GM23338 (cell line): ENCODE results near the gene RNF213. TPM values are rescaled to one million over a fixed set of nuclear protein-coding genes. Genes with fewer than 3 reads are reported as not detected.

Experiments
- ATAC-seq: fragments of 200-7000 bp; cut with Tn5 transposase; 3 replicates; pipeline ENCODE4 v1.9.1; 2020
- DNase-seq: peaks from one replicate; pipeline ENCODE4 v3.0.0-alpha.2; 2015; ENCODE audit warnings: low spot score
- H2AFZ ChIP-seq: fragments of 200-600 bp; sonication (generic); 2 replicates; pipeline ENCODE4 v1.8.0; 2016; ENCODE audit warnings: antibody characterized with exemption, mild to moderate bottlenecking, moderate library complexity
- H3F3A ChIP-seq: fragments of 200-600 bp; sonication (generic); replicated peaks from 2 replicates; pipeline ENCODE4 v1.8.0; 2017; ENCODE audit warnings: antibody characterized with exemption, mixed run types, low read depth
- H3K27ac ChIP-seq: fragments of 200-600 bp; sonication (generic); 2 replicates; pipeline ENCODE4 v1.6.1; 2016; ENCODE audit warnings: low read depth
- H3K27me3 ChIP-seq: fragments of 200-600 bp; sonication (generic); 2 replicates; pipeline ENCODE4 v1.8.0; 2016; ENCODE audit warnings: mild to moderate bottlenecking, mixed run types, moderate library complexity; ENCODE audit not compliant: insufficient read depth
- H3K36me3 ChIP-seq: fragments of 200-600 bp; sonication (generic); 2 replicates; pipeline ENCODE4 v1.8.0; 2016; ENCODE audit warnings: mild to moderate bottlenecking; ENCODE audit not compliant: insufficient read depth
- H3K4me1 ChIP-seq: fragments of 200-600 bp; sonication (generic); 2 replicates; pipeline ENCODE4 v1.8.0; 2016; ENCODE audit warnings: mild to moderate bottlenecking, moderate library complexity; ENCODE audit not compliant: insufficient read depth
- H3K4me2 ChIP-seq: fragments of 200-600 bp; sonication (generic); 2 replicates; pipeline ENCODE4 v1.7.1; 2017; ENCODE audit warnings: mixed run types
- H3K4me3 ChIP-seq: fragments of 200-600 bp; sonication (generic); 2 replicates; pipeline ENCODE4 v1.6.1; 2016; ENCODE audit warnings: mixed run types
- H3K79me2 ChIP-seq: fragments of 200-600 bp; sonication (generic); replicated peaks from 2 replicates; pipeline ENCODE4 v1.8.0; 2017; ENCODE audit warnings: mild to moderate bottlenecking; ENCODE audit not compliant: insufficient read depth
- H3K9me2 ChIP-seq: fragments of 200-600 bp; sonication (generic); 2 replicates; pipeline ENCODE4 v1.8.0; 2017; ENCODE audit not compliant: insufficient read depth
- H4K20me1 ChIP-seq: fragments of 200-600 bp; sonication (generic); replicated peaks from 2 replicates; pipeline ENCODE4 v1.8.0; 2017; ENCODE audit warnings: mild to moderate bottlenecking; ENCODE audit not compliant: insufficient read depth
- H3K27ac Mint-ChIP-seq: 2 replicates; pipeline ENCODE4 v1.8.0; 2020; ENCODE audit warnings: inconsistent platforms, mild to moderate bottlenecking, moderate library complexity, mixed read lengths
- H3K27me3 Mint-ChIP-seq: 3 replicates; pipeline ENCODE4 v1.8.0; 2022; ENCODE audit warnings: low read depth, mild to moderate bottlenecking, moderate library complexity, mixed read lengths, inconsistent platforms; ENCODE audit not compliant: insufficient read depth, poor library complexity
- H3K36me3 Mint-ChIP-seq: 3 replicates; pipeline ENCODE4 v1.8.0; 2021; ENCODE audit warnings: low read depth, mild to moderate bottlenecking, inconsistent platforms, moderate library complexity, mixed read lengths
- H3K4me1 Mint-ChIP-seq: 3 replicates; pipeline ENCODE4 v1.8.0; 2020; ENCODE audit warnings: mild to moderate bottlenecking, inconsistent platforms, mixed read lengths
- H3K4me3 Mint-ChIP-seq: 3 replicates; pipeline ENCODE4 v1.8.0; 2021; ENCODE audit warnings: moderate library complexity, mild to moderate bottlenecking, inconsistent platforms, mixed read lengths
- H3K9me3 Mint-ChIP-seq: 3 replicates; pipeline ENCODE4 v1.8.0; 2020; ENCODE audit warnings: moderate library complexity, mild to moderate bottlenecking, inconsistent platforms, mixed read lengths
- EZH2phosphoT487 ChIP-seq: fragments of 200-600 bp; sonication (generic); IDR thresholded peaks from one replicate; pipeline ENCODE4 v1.8.1; 2018; ENCODE audit warnings: antibody characterized with exemption; ENCODE audit not compliant: unreplicated experiment
- JUNB ChIP-seq: IDR thresholded peaks from one replicate; pipeline ENCODE4 v1.6.1; 2016; ENCODE audit warnings: antibody characterized with exemption; ENCODE audit not compliant: unreplicated experiment
- NANOG ChIP-seq: IDR thresholded peaks from 2 replicates; pipeline ENCODE4 v1.6.1; 2016; ENCODE audit warnings: antibody characterized with exemption, borderline replicate concordance
- STAT1 ChIP-seq: IDR thresholded peaks from one replicate; pipeline ENCODE4 v1.6.1; 2016; ENCODE audit warnings: antibody characterized with exemption; ENCODE audit not compliant: unreplicated experiment
- ZNF114 ChIP-seq: fragments of 250-450 bp; sonication (Bioruptor Pico); IDR thresholded peaks from 2 replicates; pipeline ENCODE4 v1.5.0; 2020; ENCODE audit warnings: mild to moderate bottlenecking, moderate library complexity
- ZNF331 ChIP-seq: fragments of 250-450 bp; sonication (Bioruptor Pico); IDR thresholded peaks from 2 replicates; pipeline ENCODE4 v1.5.0; 2020; ENCODE audit warnings: low read depth, mild to moderate bottlenecking, moderate library complexity
- polyA plus RNA-seq: library from polyadenylated mRNA; unstranded; fragments of >200 nt; fragmentation: Nextera tagmentation; extraction: Ambion mirVana; gene quantifications from 2 replicates; pipeline ENCODE4 v1.2.1, GENCODE V29; 2016
- total RNA-seq: library from RNA; depleted of rRNA; stranded (reverse); fragments of >200 nt; shearing (Covaris generic); gene quantifications from 2 replicates; pipeline ENCODE4 v1.2.3, GENCODE V29; 2014
- TF ChIP-seq, protein P1 (sequence below), 2 experiments: fragments of 200-600 bp in 1 of 2; sonication (generic) in 1 of 2; conservative IDR thresholded peaks; 2 replicates each; pipeline versions ENCODE4 v1.5.1 to v1.6.1; 2016 to 2017; ENCODE audit warnings: antibody characterized with exemption in 2 of 2, low read depth in 2 of 2, mild to moderate bottlenecking in 2 of 2, moderate library complexity in 1 of 2
- TF ChIP-seq, protein P2 (sequence below): fragments of 250-450 bp; sonication (Bioruptor Pico); IDR thresholded peaks from 2 replicates; pipeline ENCODE4 v1.5.0; 2020; ENCODE audit warnings: mild to moderate bottlenecking, moderate library complexity

Gene RNF213
- total and polyA plus RNA-seq, 2 experiments from 2014 or later = 21.2 to 67.2 TPM

- TF ChIP-seq, protein P1, sequence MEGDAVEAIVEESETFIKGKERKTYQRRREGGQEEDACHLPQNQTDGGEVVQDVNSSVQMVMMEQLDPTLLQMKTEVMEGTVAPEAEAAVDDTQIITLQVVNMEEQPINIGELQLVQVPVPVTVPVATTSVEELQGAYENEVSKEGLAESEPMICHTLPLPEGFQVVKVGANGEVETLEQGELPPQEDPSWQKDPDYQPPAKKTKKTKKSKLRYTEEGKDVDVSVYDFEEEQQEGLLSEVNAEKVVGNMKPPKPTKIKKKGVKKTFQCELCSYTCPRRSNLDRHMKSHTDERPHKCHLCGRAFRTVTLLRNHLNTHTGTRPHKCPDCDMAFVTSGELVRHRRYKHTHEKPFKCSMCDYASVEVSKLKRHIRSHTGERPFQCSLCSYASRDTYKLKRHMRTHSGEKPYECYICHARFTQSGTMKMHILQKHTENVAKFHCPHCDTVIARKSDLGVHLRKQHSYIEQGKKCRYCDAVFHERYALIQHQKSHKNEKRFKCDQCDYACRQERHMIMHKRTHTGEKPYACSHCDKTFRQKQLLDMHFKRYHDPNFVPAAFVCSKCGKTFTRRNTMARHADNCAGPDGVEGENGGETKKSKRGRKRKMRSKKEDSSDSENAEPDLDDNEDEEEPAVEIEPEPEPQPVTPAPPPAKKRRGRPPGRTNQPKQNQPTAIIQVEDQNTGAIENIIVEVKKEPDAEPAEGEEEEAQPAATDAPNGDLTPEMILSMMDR (conservative IDR thresholded peaks at IDR 0.05; ENCODE audit: low read depth in 2 of 2) = no peak
- TF ChIP-seq EZH2phosphoT487 (no peak), ZNF114 (no peak), STAT1 (no peak), ZNF331 (CRISPR knock-in tag) (no peak)
- TF ChIP-seq, protein P2, sequence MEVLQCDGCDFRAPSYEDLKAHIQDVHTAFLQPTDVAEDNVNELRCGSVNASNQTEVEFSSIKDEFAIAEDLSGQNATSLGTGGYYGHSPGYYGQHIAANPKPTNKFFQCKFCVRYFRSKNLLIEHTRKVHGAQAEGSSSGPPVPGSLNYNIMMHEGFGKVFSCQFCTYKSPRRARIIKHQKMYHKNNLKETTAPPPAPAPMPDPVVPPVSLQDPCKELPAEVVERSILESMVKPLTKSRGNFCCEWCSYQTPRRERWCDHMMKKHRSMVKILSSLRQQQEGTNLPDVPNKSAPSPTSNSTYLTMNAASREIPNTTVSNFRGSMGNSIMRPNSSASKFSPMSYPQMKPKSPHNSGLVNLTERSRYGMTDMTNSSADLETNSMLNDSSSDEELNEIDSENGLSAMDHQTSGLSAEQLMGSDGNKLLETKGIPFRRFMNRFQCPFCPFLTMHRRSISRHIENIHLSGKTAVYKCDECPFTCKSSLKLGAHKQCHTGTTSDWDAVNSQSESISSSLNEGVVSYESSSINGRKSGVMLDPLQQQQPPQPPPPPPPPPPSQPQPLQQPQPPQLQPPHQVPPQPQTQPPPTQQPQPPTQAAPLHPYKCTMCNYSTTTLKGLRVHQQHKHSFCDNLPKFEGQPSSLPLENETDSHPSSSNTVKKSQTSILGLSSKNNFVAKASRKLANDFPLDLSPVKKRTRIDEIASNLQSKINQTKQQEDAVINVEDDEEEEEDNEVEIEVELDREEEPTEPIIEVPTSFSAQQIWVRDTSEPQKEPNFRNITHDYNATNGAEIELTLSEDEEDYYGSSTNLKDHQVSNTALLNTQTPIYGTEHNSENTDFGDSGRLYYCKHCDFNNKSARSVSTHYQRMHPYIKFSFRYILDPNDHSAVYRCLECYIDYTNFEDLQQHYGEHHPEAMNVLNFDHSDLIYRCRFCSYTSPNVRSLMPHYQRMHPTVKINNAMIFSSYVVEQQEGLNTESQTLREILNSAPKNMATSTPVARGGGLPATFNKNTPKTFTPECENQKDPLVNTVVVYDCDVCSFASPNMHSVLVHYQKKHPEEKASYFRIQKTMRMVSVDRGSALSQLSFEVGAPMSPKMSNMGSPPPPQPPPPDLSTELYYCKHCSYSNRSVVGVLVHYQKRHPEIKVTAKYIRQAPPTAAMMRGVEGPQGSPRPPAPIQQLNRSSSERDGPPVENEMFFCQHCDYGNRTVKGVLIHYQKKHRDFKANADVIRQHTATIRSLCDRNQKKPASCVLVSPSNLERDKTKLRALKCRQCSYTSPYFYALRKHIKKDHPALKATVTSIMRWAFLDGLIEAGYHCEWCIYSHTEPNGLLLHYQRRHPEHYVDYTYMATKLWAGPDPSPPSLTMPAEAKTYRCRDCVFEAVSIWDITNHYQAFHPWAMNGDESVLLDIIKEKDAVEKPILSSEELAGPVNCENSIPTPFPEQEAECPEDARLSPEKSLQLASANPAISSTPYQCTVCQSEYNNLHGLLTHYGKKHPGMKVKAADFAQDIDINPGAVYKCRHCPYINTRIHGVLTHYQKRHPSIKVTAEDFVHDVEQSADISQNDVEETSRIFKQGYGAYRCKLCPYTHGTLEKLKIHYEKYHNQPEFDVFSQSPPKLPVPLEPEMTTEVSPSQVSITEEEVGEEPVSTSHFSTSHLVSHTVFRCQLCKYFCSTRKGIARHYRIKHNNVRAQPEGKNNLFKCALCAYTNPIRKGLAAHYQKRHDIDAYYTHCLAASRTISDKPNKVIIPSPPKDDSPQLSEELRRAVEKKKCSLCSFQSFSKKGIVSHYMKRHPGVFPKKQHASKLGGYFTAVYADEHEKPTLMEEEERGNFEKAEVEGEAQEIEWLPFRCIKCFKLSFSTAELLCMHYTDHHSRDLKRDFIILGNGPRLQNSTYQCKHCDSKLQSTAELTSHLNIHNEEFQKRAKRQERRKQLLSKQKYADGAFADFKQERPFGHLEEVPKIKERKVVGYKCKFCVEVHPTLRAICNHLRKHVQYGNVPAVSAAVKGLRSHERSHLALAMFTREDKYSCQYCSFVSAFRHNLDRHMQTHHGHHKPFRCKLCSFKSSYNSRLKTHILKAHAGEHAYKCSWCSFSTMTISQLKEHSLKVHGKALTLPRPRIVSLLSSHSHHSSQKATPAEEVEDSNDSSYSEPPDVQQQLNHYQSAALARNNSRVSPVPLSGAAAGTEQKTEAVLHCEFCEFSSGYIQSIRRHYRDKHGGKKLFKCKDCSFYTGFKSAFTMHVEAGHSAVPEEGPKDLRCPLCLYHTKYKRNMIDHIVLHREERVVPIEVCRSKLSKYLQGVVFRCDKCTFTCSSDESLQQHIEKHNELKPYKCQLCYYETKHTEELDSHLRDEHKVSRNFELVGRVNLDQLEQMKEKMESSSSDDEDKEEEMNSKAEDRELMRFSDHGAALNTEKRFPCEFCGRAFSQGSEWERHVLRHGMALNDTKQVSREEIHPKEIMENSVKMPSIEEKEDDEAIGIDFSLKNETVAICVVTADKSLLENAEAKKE = no peak
These were observed 119.9 kb downstream of the RNF213 start (continued) for GRCh38 chr17:80380555-80381002.

DNA sequence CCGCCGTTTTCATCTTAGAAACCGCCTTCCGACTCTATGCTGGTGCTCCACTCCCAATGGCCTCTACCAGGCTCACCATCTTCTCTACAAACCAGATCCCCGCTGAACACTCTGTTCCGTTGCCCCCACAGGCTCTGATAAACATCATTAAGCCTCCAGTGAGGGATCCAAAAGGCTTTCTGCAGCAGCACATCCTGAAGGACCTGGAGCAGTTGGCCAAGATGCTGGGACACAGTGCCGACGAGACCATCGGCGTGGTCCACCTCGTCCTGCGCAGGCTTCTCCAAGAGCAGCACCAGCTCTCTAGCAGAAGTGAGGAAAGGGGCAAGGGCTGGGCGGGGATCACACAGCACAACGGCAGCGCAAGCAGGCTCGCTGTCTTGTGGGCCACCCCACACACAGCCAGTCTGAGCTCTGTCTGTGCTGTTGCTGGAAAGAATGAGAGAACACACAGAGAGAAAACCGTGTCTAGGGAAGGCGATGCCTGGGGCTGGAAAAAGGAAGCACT lies 120.8 kb downstream of the RNF213 start:
- DNase-seq (no peak), ATAC-seq (no peak)
- Histone ChIP-seq H3K27me3 (no peaks in the 10 kb centered on the region), H3K9me2 (no peaks in the 10 kb centered on the region), H3K36me3 (peaks cover 21% of the 10 kb centered on the region), H2AFZ (no peak overlapping the region), H3K4me2 (no peak overlapping the region), H3K79me2 (no peaks in the 10 kb centered on the region), H3K27ac (no peak overlapping the region), H3F3A (no peaks in the 10 kb centered on the region), H3K4me3 (no peak overlapping the region), H3K4me1 (no peaks in the 10 kb centered on the region), H4K20me1 (no peaks in the 10 kb centered on the region)
- Mint-ChIP-seq H3K27ac (no peak overlapping the region), H3K4me1 (peaks cover 2% of the 10 kb centered on the region; the same call in 1 of the 3 replicates), H3K4me3 (no peak overlapping the region), H3K9me3 (no peaks in the 10 kb centered on the region), H3K27me3 (peaks cover 9% of the 10 kb centered on the region), H3K36me3 (peaks cover 78% of the 10 kb centered on the region)
- TF ChIP-seq JUNB (no peak), ZNF331 (CRISPR knock-in tag) (no peak), NANOG (no peak)
- TF ChIP-seq, protein P2 = no peak
